Myocyte (in vitro differentiated cells): Measurements from ENCODE around the gene MARVELD1. TPM values are rescaled to one million over a fixed set of nuclear protein-coding genes. Genes with fewer than 3 reads are reported as not detected.
"Not testable (repeated sequence)": the region's sequence is repeated elsewhere in the genome, so short reads cannot be mapped to it uniquely, and the experiment has no call there.

Experiments used
- DNase-seq: peaks from one replicate; pipeline ENCODE4 v3.0.0-alpha.2; 2012; ENCODE audit warnings: low read depth
- polyA plus RNA-seq: library from polyadenylated mRNA; unstranded; fragments of >200 nt; gene quantifications from one replicate; pipeline ENCODE4 v1.2.1, GENCODE V29; 2012; ENCODE audit warnings: missing spikeins
- total RNA-seq: library from RNA; depleted of rRNA; stranded (reverse); fragments of >200 nt; gene quantifications from 2 replicates; pipeline ENCODE4 v1.2.3, GENCODE V29; 2014

MARVELD1 gene
- 31.3 and 37.2 TPM in 2 replicates for total RNA-seq
- 88.9 TPM for polyA plus RNA-seq

DNA sequence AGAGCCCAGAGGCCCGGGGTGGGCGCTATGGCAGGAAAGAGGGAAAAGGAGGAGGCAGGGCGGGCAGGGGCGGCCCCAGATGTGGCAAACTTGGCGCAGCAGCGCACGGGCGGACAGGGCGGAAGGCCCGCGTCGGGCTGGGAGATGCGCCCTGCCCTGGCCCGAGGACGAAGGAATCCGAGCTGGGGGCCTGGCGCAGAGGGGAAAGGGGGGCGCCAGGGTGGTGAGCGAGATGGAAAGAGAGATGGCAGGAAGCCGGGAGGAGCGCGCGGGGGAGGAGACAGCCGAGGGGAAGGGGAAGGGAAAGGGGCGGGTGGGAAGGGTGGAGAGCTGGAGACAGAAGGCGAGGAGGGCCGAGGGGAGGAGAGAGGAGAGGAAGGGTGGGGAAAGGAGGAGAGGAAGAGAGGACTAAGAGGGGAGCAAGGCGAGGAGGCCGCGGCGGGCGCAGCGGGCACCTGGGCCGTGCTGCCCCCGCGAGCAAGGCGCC lies at the start of gene MARVELD1:
MARVELD1 (plus strand) TSS at position 392 of the 487 bp plus-strand sequence. CDS start 147 bp downstream, outside the sequence.
- peak; percentile 83 for DNase-seq

- no peak for DNase-seq
Measured at GRCh38 chr10:97664282-97664850, 49.2 kb upstream of the MARVELD1 start.

DNA sequence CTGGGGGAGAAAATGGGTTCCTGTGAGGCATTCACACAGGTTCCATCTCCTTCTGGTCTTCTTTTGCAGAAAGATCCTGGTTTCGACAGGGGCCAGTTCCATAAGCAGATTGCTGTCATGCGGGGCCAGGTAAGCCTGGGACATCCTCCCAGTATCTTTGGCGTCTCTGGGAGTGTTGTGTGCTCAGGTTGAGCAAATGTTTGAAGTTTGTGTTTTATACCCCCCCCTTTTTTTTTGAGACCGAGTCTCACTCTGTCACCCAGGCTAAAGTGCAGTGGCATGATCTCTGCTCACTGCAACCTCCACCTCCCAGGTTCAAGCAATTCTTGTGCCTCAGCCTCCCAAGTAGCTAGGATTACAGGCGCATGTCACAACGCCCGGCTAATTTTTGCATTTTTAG lies 46.5 kb upstream of the MARVELD1 start:
- DNase-seq, result no peak

- DNase-seq, result no peak
Measured at GRCh38 chr10:97667463-97667862, 46.1 kb upstream of the MARVELD1 start.

DNA sequence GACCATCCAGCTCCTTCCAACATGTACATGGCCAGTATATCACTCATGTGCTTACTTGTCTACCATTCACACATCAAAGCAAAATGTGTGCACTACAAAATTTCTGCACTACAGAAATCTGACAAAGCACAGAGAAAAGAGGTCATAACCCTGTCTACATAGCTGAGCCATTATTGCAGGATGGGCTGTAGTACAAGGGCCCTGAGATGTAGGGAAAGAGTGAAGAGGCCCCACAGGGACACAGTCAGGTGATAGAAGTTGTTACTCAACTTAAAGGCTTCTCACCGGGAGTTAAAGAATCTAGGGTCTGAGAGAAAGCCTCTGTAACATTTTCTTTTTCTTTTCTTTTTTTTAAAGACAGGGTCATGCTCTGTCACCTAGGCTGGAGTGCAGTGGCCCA lies 44.0 kb upstream of the MARVELD1 start:
- DNase-seq, result no peak

- DNase-seq, result peak; percentile 73
Measured at GRCh38 chr10:97673736-97674525, 39.6 kb upstream of the MARVELD1 start.

DNA sequence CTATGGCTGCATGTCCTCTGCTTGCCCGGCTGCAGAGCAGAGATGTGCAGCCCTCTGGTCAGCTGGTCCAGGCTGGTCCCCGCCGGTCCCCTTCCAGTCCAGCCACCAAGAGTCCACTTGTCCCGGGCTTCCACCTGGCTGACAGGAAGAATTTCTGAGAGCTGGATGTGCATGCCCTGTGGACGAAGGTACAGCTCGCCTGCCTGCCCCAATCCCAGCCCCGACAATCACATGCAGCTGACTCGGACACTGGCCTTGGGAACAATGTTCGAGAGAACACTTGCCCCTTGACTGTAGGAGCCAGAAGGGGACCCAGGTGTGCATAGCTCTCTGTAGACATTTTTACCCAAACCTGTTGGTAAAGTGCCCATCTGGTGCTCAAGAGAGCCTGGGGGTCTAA lies 38.3 kb upstream of the MARVELD1 start:
- no peak for DNase-seq

DNA sequence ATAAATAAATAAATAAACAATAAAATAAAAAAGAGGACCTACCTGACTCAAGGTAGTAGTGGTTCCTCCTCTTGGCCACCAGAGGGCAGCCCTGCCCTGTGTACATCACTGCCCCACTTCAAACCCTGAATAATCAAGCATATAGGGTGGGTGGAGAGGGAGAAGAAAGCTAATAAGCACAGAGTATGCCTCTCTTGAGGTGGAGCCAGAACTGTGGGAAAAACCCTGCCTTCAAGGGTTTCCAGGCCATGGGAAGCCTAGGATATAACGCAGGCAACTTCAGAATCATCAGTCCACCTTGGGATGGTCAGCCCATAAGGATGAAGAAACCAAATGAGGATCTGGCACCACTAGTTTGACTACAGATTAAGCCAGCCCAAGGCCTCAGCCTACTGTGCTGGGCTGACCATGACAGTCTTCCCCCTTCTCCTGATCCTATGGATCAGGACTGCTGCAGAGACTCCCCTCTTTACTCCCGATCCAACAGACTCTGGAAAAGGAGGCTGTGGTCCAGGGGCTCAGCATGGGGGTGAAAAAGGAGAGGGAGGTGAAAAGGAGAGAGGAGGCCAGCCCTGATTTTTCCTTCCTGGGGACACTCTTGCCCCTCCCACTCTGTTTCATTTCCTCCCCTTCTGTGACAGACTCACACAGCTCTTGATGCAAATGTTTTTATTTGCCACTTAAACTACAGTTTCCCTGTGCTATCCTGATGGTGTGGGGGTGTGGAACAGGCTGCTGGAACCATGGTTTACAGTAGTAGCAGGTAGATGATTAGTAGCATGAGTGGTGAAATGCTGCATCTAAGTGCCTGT lies 36.6 kb upstream of the MARVELD1 start:
- no peak for DNase-seq

- no peak for DNase-seq
Measured at GRCh38 chr10:97679594-97679993, 33.9 kb upstream of the MARVELD1 start.

DNA sequence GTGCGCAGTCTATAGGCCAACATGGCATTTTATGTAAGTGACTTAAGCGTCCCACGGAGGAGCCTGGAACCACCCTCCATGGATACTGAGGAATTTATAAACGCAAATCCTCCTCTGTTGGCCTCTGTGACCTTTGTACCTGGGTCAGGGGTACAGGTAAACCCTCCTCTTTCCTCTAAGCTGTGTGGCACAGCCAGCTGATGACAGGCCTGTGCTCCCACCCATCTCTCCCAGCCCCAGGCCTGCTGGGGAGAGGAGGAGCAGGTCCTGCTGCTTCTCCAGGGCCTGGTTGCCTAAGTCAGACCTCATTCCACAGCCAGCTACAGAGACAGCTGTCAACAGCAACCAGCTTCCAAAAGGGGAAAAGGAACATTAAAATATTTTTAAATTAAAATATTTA lies 31.5 kb upstream of the MARVELD1 start:
- DNase-seq, result peak; percentile 48

GRCh38 chr10:97683556-97684367 lies 29.8 kb upstream of the MARVELD1 start:
- peak; percentile 78 for DNase-seq

DNA sequence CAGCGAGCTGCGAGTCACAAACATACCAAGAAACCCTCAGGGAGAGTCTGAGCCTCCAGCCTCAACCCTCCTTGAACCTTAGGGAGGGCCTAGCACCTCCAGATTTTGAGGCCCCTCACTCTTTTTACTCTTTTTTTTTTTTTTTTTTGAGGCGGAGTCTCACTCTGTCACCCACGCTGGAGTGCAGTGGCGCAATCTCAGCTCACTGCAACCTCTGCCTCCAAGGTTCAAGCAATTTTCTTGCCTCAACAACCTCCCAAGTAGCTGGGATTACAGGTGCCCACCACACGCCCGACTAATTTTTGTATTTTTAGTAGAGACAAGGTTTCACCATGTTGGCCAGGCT lies 29.2 kb upstream of the MARVELD1 start:
- DNase-seq, result not testable (repeated sequence)

DNA sequence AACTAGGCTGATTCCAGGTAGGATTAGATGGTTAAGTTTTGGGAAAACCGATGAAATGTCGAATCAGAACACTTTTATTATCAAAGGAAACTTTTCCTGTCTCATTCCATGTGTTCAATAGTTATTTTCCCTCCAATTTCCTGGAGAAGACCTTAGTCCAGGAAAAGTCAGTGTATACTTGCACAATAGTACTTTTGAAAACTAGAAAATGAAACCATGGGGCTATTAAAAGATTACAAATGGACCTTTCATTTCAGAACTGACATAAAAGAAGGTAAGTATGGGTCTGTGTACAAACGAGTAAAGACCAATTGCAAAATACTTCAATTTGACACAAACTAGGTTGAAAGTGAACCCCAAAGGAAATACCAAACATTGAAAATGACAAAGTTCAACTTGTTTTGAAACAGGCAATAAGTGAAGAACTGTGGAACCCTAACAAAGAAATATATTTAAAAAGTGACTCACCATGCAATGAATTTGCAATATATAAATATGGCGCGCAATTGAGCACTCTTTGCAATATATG lies 28.6 kb upstream of the MARVELD1 start:
- DNase-seq, result no peak

- DNase-seq, result no peak
Measured at GRCh38 chr10:97685395-97685958, 28.1 kb upstream of the MARVELD1 start.

DNA sequence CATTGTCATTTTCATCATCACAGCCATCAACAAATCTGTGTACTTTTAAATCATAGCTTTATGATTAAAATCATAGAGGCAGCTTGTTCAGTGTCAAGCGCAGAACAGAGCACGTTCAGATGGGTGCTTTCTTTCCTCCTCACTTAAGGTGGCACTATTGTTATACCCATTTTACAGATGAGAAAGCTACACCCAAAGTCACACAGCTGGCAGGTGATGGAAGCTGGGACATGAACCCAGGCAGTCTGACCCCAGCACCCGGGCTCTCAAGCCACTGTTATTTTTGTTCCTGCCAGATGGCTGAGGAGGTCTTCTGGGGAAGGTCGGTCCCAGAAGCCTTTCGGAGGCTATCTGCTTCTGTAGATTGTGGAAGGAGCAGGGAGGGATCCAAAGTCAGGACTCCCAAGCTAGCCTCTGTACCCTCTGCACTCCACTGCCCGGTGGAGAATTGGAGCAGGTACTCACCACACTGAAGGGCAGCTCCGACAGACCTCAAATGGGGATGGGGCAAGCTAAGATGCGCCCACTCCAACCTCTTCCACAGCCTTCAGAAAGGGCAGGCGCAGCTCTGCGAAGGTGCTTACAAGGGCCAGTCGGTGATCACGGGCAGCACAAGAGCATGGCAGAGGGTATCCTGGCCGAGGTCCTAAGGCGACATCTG lies 27.1 kb upstream of the MARVELD1 start:
- peak; percentile 41 for DNase-seq

GRCh38 chr10:97686962-97687784 lies 26.4 kb upstream of the MARVELD1 start, which contains the start of gene AVPI1:
Gene AVPI1, minus strand, starts transcription at chr10:97687241. Its CDS starts 7,336 bp downstream, at chr10:97679905.
- peak; percentile 98 for DNase-seq

DNA sequence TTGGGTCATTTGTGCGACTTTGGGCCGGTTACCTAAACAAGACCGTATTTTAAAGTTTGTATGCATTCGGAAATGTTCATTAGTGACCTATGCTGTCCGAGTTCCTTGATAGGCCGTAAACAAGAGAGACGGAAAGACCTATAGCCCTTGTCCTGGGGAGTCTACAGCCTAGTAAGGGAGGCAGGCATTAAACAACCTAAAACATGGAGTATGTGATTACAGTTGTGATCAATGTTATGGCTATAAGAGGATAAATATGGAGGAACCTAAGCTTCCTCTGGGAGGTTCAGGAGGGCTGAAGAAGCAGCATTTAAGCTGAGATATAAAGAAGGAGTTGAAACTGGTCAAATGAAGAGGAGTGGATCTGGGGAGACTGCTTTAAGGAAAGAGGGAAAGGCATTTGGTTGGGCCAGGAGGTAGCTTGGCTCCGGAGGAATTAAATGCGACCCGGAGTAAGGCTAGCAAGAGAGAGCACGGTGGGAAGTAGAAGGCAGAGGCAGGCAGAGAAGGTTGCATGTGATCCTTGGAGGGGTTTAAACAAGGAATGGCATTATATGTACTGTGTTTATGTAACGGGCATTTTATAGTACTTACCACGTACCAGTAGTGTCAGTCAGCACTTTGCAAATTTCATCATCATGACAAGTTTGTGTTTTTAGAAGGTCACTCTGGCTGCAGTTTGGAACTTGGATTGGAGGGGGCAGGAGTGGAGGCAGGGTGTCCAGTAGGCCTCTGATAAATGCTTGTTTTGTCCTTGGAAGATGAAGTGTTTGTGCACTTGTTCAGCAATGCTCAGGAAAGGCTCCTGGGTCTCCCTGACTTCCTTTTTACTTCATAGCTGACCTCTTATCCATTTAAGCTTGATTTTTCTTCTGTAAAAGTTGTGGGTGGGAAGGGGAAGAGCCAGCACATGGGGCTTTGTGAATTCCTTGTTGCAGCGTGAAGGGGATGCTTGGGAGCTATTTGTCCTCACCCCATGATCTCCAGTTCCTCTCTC lies 25.4 kb upstream of the MARVELD1 start:
- peak; percentile 38 for DNase-seq
